ENCODE data around the gene NKX6-2. TPM values are rescaled to one million over a fixed set of nuclear protein-coding genes. Genes with fewer than 3 reads are reported as not detected.

The NKX6-2 gene
- total RNA-seq, 4 donors from 2014 or later, result not detected

DNA sequence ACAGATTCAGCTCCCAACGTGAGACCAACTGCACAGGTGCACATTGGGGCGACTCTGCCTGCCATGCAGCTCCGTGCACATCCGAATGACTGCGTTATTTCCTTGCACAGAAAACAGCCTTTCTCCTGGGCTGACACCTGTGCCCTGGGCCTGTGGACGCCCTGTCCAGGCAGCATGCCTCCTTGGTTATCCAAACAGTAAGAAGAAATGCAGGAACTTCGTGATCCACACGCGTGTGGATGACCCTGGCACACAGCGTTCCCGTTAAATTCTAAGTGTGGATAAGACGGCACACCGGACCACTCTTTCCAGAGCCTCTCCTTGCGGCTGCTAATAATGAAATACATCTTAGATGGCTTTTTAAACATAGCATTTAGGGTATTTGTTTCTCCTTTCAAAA is 39.6 kb downstream of the NKX6-2 start:
- H3K27ac ChIP-seq, result peak overlapping the region in 1 of 4 donors; percentile 8
- H3K9me3 ChIP-seq, result no peaks in the 10 kb centered on the region
- no peak for TF ChIP-seq POLR2A (IDR thresholded peaks at IDR 0.05)
- TF ChIP-seq POLR2AphosphoS5 (IDR thresholded peaks at IDR 0.05), result no peak
- TF ChIP-seq, protein P1, sequence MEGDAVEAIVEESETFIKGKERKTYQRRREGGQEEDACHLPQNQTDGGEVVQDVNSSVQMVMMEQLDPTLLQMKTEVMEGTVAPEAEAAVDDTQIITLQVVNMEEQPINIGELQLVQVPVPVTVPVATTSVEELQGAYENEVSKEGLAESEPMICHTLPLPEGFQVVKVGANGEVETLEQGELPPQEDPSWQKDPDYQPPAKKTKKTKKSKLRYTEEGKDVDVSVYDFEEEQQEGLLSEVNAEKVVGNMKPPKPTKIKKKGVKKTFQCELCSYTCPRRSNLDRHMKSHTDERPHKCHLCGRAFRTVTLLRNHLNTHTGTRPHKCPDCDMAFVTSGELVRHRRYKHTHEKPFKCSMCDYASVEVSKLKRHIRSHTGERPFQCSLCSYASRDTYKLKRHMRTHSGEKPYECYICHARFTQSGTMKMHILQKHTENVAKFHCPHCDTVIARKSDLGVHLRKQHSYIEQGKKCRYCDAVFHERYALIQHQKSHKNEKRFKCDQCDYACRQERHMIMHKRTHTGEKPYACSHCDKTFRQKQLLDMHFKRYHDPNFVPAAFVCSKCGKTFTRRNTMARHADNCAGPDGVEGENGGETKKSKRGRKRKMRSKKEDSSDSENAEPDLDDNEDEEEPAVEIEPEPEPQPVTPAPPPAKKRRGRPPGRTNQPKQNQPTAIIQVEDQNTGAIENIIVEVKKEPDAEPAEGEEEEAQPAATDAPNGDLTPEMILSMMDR (IDR thresholded peaks at IDR 0.05), result no peak
- no peak for TF ChIP-seq EP300 (IDR thresholded peaks at IDR 0.05; ENCODE audit: low read depth)
- 83 to 100% methylated on average over 6 to 14 of the region's 14 CpGs for WGBS, 2 donors (ENCODE audit: low coverage in 1 of 2)
- peaks cover 0 to 7% (median 0%) of the 10 kb centered on the region in 4 donors for H3K4me1 ChIP-seq
- in situ Hi-C loops (cut with MboI; ENCODE audit: low pct_ligation_motif_present in 1 of 4, low pct_unique_long_range_greater_than_20kb in 1 of 4, low sequenced_read_pairs in 3 of 4) (no loop called here), intact Hi-C loops (cut with DNase I; ENCODE audit: low total_unique reads) (no loop called here)
- no peak for DNase-seq
- H3K4me3 ChIP-seq, result no peak overlapping the region
- H3K36me3 ChIP-seq, result no peaks in the 10 kb centered on the region
- H3K27me3 ChIP-seq, result no peaks in the 10 kb centered on the region

DNA sequence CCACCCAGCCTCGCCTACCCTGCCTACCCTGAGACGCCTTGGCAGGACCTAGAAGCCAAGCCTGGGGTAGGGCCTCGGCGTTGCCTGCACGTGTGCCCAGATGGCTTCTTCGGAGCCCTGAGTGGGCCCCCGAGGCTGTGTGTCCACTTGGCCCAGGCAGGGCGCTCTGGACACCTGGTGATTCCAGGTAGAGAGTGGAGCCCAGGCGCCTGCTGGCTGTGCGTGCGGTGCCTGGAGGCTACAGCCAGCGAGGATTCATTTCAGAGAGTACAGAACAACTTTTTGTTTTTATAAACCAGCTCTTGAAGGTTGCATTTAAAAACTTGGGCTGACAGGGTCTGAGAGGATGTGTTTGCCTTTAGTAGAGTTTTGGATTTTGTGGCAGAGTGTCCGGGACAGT is 40.0 kb downstream of the NKX6-2 start:
- TF ChIP-seq POLR2A (IDR thresholded peaks at IDR 0.05) (no peak), POLR2AphosphoS5 (IDR thresholded peaks at IDR 0.05) (no peak), EP300 (IDR thresholded peaks at IDR 0.05; ENCODE audit: low read depth) (no peak)
- TF ChIP-seq, protein P1 (IDR thresholded peaks at IDR 0.05), result no peak
- intact Hi-C loops (cut with DNase I; ENCODE audit: low total_unique reads) (no loop called here), in situ Hi-C loops (cut with MboI; ENCODE audit: low pct_ligation_motif_present in 1 of 4, low pct_unique_long_range_greater_than_20kb in 1 of 4, low sequenced_read_pairs in 3 of 4) (no loop called here)
- H3K4me3 ChIP-seq, result no peak overlapping the region
- WGBS, 2 donors (ENCODE audit: low coverage in 1 of 2), result 93% methylated on average over 12 of the region's 13 CpGs; no CpG with 5 or more reads in 1 of the 2 donors
- no peak overlapping the region for H3K27ac ChIP-seq
- H3K27me3 ChIP-seq, result no peaks in the 10 kb centered on the region
- DNase-seq, result no peak
- no peaks in the 10 kb centered on the region for H3K9me3 ChIP-seq
- H3K4me1 ChIP-seq, result peaks cover 0 to 7% (median 2%) of the 10 kb centered on the region in 4 donors
- H3K36me3 ChIP-seq, result no peaks in the 10 kb centered on the region

DNA sequence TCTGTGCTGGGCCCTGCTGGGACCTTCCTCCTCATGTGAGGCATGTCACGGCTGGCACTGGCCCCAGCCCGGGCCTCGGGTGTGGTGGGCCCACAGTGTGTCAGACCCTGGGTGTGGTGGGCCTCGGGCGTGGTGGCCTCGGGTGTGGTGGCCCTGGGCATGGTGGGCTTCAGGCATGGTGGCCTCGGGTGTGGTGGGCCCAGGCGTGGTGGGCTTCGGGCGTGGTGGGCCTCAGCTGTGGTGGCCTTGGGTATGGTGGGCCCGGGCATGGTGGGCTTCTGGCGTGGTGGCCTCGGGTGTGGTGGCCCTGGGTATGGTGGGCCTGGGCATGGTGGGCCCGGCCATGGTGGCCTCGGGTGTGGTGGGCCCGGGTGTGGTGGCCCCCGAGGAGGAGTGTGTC is 40.4 kb downstream of the NKX6-2 start:
- DNase-seq, result no peak
- TF ChIP-seq POLR2A (IDR thresholded peaks at IDR 0.05) (no peak), POLR2AphosphoS5 (IDR thresholded peaks at IDR 0.05) (no peak), EP300 (IDR thresholded peaks at IDR 0.05; ENCODE audit: low read depth) (no peak)
- TF ChIP-seq, protein P1 (IDR thresholded peaks at IDR 0.05), result no peak
- in situ Hi-C loops (cut with MboI; ENCODE audit: low pct_ligation_motif_present in 1 of 4, low pct_unique_long_range_greater_than_20kb in 1 of 4, low sequenced_read_pairs in 3 of 4) (no loop called here), intact Hi-C loops (cut with DNase I; ENCODE audit: low total_unique reads) (no loop called here)
- Histone ChIP-seq H3K36me3 (no peaks in the 10 kb centered on the region), H3K9me3 (no peaks in the 10 kb centered on the region), H3K27me3 (no peaks in the 10 kb centered on the region), H3K4me1 (peaks cover 0 to 7% (median 5%) of the 10 kb centered on the region in 4 donors), H3K4me3 (no peak overlapping the region), H3K27ac (no peak overlapping the region)
- 86% methylated on average over 15 of the region's 17 CpGs; no CpG with 5 or more reads in 1 of the 2 donors for WGBS, 2 donors (ENCODE audit: low coverage in 1 of 2)

DNA sequence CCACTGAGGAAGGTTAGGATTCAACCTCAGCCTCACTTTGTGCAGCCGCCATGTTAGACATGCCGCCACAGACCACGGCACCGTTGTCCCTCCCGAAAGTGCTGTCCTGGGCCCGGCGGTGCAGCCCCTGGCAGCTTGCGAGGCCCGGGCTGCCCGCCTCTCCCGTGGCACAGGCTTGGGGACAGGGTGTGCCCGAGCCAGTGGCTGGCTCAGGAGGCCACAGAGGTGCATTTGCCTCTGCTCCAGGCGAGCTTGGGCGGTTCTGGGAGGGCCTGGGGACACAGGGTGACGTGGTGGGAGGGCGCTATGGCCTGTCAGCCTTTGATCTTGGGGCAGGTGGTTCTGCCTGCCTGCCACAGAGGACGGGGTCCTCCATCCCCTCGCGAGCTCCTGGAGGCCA is 41.1 kb downstream of the NKX6-2 start:
- Histone ChIP-seq H3K9me3 (no peaks in the 10 kb centered on the region), H3K27me3 (no peaks in the 10 kb centered on the region), H3K4me1 (peaks cover 0 to 11% (median 9%) of the 10 kb centered on the region in 4 donors), H3K36me3 (no peaks in the 10 kb centered on the region), H3K27ac (no peak overlapping the region), H3K4me3 (no peak overlapping the region)
- in situ Hi-C loops (cut with MboI; ENCODE audit: low pct_ligation_motif_present in 1 of 4, low pct_unique_long_range_greater_than_20kb in 1 of 4, low sequenced_read_pairs in 3 of 4), result no loop called here
- WGBS, 2 donors (ENCODE audit: low coverage in 1 of 2), result 87% methylated on average over 19 of the region's 19 CpGs; no CpG with 5 or more reads in 1 of the 2 donors
- TF ChIP-seq EP300 (IDR thresholded peaks at IDR 0.05; ENCODE audit: low read depth), result no peak
- TF ChIP-seq POLR2AphosphoS5 (IDR thresholded peaks at IDR 0.05), result no peak
- TF ChIP-seq, protein P1 (IDR thresholded peaks at IDR 0.05), result no peak
- TF ChIP-seq POLR2A (IDR thresholded peaks at IDR 0.05), result no peak
- intact Hi-C loops (cut with DNase I; ENCODE audit: low total_unique reads), result no loop called here
- DNase-seq, result no peak
